Ishikawa (cell line): ENCODE data around the gene PTPN13.

Source experiments
- CEBPB ChIP-seq: IDR thresholded peaks from 2 replicates; pipeline ENCODE4 v1.6.1; 2012
- CREB1 ChIP-seq: IDR thresholded peaks from 2 replicates; pipeline ENCODE4 v1.6.1; 2012; ENCODE audit warnings: low read depth
- EGR1 ChIP-seq: IDR thresholded peaks from 2 replicates; pipeline ENCODE4 v1.6.1; 2012
- EP300 ChIP-seq: IDR thresholded peaks from 2 replicates; pipeline ENCODE4 v1.6.1; 2012; ENCODE audit warnings: borderline replicate concordance
- FOXM1 ChIP-seq: IDR thresholded peaks from 2 replicates; pipeline ENCODE4 v1.6.1; 2012; ENCODE audit warnings: low read depth, borderline replicate concordance
- NFIC ChIP-seq: IDR thresholded peaks from 2 replicates; pipeline ENCODE4 v1.6.1; 2012
- RAD21 ChIP-seq: IDR thresholded peaks from 2 replicates; pipeline ENCODE4 v1.6.1; 2012; ENCODE audit warnings: low read depth
- TAF1 ChIP-seq: IDR thresholded peaks from 2 replicates; pipeline ENCODE4 v1.6.1; 2012; ENCODE audit warnings: low read depth, mild to moderate bottlenecking
- TCF12 ChIP-seq: IDR thresholded peaks from 2 replicates; pipeline ENCODE4 v1.6.1; 2012; ENCODE audit warnings: low read depth
- TEAD4 ChIP-seq: IDR thresholded peaks from 2 replicates; pipeline ENCODE4 v1.6.1; 2012
- YY1 ChIP-seq: IDR thresholded peaks from 2 replicates; pipeline ENCODE4 v1.6.1; 2012; ENCODE audit warnings: low read depth
- ZBTB7A ChIP-seq: IDR thresholded peaks from 2 replicates; pipeline ENCODE4 v1.6.1; 2012; ENCODE audit warnings: low read depth
- TF ChIP-seq, protein P1 (sequence below): IDR thresholded peaks from 2 replicates; pipeline ENCODE4 v1.6.1; 2012; ENCODE audit warnings: low read depth, mild to moderate bottlenecking
- TF ChIP-seq, protein P2 (sequence below): IDR thresholded peaks from 2 replicates; pipeline ENCODE4 v1.6.1; 2012
- TF ChIP-seq, protein P3 (sequence below): IDR thresholded peaks from 2 replicates; pipeline ENCODE4 v1.6.1; 2012

The PTPN13 gene

DNA sequence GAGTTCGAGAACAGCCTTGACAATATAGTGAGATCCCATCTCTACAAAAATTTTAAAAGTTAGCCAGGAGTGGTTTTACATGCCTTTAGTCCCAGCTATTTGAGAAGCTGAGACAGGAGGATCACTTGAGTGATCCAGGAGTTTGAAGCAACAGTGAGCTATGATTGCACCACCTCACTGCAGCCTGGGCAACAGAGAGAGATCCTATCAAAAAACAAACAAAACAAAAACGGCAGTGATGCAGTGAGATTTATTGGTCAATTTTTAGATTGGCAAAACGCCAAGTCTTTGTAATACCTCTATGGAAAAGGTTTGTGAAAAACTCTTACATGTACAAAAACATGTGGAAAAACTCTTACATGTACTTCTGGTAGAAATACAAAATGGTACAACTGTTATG, 91.3 kb downstream of the PTPN13 start:
- TF ChIP-seq, protein P1, sequence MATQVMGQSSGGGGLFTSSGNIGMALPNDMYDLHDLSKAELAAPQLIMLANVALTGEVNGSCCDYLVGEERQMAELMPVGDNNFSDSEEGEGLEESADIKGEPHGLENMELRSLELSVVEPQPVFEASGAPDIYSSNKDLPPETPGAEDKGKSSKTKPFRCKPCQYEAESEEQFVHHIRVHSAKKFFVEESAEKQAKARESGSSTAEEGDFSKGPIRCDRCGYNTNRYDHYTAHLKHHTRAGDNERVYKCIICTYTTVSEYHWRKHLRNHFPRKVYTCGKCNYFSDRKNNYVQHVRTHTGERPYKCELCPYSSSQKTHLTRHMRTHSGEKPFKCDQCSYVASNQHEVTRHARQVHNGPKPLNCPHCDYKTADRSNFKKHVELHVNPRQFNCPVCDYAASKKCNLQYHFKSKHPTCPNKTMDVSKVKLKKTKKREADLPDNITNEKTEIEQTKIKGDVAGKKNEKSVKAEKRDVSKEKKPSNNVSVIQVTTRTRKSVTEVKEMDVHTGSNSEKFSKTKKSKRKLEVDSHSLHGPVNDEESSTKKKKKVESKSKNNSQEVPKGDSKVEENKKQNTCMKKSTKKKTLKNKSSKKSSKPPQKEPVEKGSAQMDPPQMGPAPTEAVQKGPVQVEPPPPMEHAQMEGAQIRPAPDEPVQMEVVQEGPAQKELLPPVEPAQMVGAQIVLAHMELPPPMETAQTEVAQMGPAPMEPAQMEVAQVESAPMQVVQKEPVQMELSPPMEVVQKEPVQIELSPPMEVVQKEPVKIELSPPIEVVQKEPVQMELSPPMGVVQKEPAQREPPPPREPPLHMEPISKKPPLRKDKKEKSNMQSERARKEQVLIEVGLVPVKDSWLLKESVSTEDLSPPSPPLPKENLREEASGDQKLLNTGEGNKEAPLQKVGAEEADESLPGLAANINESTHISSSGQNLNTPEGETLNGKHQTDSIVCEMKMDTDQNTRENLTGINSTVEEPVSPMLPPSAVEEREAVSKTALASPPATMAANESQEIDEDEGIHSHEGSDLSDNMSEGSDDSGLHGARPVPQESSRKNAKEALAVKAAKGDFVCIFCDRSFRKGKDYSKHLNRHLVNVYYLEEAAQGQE = no peak
- TF ChIP-seq, protein P2, sequence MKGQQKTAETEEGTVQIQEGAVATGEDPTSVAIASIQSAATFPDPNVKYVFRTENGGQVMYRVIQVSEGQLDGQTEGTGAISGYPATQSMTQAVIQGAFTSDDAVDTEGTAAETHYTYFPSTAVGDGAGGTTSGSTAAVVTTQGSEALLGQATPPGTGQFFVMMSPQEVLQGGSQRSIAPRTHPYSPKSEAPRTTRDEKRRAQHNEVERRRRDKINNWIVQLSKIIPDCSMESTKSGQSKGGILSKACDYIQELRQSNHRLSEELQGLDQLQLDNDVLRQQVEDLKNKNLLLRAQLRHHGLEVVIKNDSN = no peak
- no peak for TF ChIP-seq TAF1
- no peak for TF ChIP-seq RAD21
- TF ChIP-seq YY1 = no peak
- TF ChIP-seq TCF12 = no peak
- peak; percentile 14; the same call in 1 of the 2 replicates for TF ChIP-seq NFIC

- TF ChIP-seq FOXM1 (no peak), TEAD4 (no peak), RAD21 (no peak)
- TF ChIP-seq, protein P2 = no peak
Measured at GRCh38 chr4:86686741-86687140, 92.6 kb downstream of the PTPN13 start.

GRCh38 chr4:86688026-86688425, 93.9 kb downstream of the PTPN13 start:
- TF ChIP-seq NFIC (no peak), EGR1 (no peak), YY1 (no peak), TCF12 (no peak), TAF1 (no peak), CEBPB (no peak), FOXM1 (no peak)
- TF ChIP-seq, protein P2 = no peak

- TF ChIP-seq TCF12 = no peak
- TF ChIP-seq, protein P1 = no peak
- TF ChIP-seq, protein P3, sequence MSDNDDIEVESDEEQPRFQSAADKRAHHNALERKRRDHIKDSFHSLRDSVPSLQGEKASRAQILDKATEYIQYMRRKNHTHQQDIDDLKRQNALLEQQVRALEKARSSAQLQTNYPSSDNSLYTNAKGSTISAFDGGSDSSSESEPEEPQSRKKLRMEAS = no peak
- no peak for TF ChIP-seq FOXM1
- TF ChIP-seq EP300 = no peak
- TF ChIP-seq TEAD4 = no peak
- TF ChIP-seq CREB1 = no peak
- TF ChIP-seq NFIC = no peak
- no peak for TF ChIP-seq EGR1
- TF ChIP-seq YY1 = no peak
- TF ChIP-seq CEBPB = no peak
- TF ChIP-seq ZBTB7A = no peak
- TF ChIP-seq RAD21 = no peak
- no peak for TF ChIP-seq TAF1
- TF ChIP-seq, protein P2 = no peak
Measured at GRCh38 chr4:86704601-86705000, 110.5 kb downstream of the PTPN13 start.

- TF ChIP-seq FOXM1 (no peak), CEBPB (no peak), EGR1 (no peak), NFIC (no peak), TEAD4 (no peak), ZBTB7A (no peak)
- TF ChIP-seq, protein P1 = no peak
- TF ChIP-seq, protein P2 = no peak
Measured at GRCh38 chr4:86706923-86707597, 112.9 kb downstream of the PTPN13 start.
